Adrenal gland (tissue), 5 donors: ENCODE results near the gene CRTC1.

Experiments
- POLR2A ChIP-seq, 2 donors: fragments of 450-650 bp; IDR thresholded peaks; one replicate each; pipeline ENCODE4 v1.6.1; 2017; ENCODE audit warnings: antibody characterized with exemption in 2 of 2, mild to moderate bottlenecking in 2 of 2, moderate library complexity in 1 of 2
- TF ChIP-seq, protein P1 (sequence below), 6 experiments: fragments of 450-650 bp in 4 of 6; fragments of 200-600 bp in 2 of 6; sonication (generic) in 1 of 6; IDR thresholded peaks; 1 replicate in 5 of 6; 2 replicates in 1 of 6; pipeline versions ENCODE4 v1.5.1 to v1.8.0; 2016 to 2021; ENCODE audit warnings: antibody characterized with exemption in 6 of 6, mild to moderate bottlenecking in 2 of 6, moderate library complexity in 1 of 6
- donor health status: DM: no; HTN: no; CAD: no.

DNA sequence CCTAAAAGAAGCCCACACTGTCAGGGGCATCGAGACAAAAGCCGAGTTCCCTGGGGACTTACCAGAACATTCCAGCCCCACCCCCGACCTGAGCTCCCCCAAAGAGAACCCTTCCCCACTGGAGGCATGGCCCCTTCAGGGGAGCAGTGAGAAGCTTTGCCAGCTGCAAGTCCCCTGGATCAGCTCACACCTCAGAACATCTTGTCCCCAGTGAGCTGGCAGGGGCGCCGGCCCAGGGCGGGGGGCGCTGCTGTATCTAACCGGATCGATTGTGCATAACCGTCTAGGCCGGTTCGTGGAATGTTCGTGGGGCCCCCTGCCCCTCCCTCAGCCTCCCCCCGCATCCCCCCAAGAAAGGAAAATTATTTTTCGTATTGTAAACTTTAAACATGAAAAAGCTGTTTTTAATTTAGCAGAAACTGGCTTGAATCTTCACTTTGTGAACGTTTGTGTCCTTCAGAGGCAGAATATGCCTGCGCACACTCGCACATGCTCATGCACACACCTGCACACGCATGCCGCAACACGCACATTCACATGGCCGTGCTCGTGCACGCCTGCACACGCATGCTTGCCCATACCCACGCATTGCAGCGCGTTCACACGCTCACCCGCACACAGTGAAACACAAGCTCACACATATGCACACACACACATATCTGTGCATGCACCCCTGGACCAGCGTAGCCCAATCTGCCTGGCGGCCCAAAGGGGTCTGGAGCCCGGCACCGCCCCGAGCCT is 12.0 kb upstream of the CRTC1 start:
- TF ChIP-seq, protein P1, sequence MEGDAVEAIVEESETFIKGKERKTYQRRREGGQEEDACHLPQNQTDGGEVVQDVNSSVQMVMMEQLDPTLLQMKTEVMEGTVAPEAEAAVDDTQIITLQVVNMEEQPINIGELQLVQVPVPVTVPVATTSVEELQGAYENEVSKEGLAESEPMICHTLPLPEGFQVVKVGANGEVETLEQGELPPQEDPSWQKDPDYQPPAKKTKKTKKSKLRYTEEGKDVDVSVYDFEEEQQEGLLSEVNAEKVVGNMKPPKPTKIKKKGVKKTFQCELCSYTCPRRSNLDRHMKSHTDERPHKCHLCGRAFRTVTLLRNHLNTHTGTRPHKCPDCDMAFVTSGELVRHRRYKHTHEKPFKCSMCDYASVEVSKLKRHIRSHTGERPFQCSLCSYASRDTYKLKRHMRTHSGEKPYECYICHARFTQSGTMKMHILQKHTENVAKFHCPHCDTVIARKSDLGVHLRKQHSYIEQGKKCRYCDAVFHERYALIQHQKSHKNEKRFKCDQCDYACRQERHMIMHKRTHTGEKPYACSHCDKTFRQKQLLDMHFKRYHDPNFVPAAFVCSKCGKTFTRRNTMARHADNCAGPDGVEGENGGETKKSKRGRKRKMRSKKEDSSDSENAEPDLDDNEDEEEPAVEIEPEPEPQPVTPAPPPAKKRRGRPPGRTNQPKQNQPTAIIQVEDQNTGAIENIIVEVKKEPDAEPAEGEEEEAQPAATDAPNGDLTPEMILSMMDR (IDR thresholded peaks at IDR 0.05) = no peak
- no peak for TF ChIP-seq POLR2A (IDR thresholded peaks at IDR 0.05)
